Esophagus squamous epithelium (tissue), 4 donors: ENCODE data around the gene CAP1.

Source experiments
- CTCF ChIP-seq, 6 experiments: fragments of 450-650 bp in 4 of 6; fragments of 200-600 bp in 2 of 6; sonication (generic) in 2 of 6; IDR thresholded peaks; one replicate each; pipeline ENCODE4 v1.5.1; 2016 to 2019; ENCODE audit warnings: antibody characterized with exemption in 6 of 6, mild to moderate bottlenecking in 4 of 6, moderate library complexity in 4 of 6
- POLR2A ChIP-seq, 4 donors: fragments of 450-650 bp; IDR thresholded peaks; one replicate each; pipeline ENCODE4 v1.6.1; 2017; ENCODE audit warnings: antibody characterized with exemption in 4 of 4, mild to moderate bottlenecking in 4 of 4, moderate library complexity in 3 of 4

- TF ChIP-seq CTCF (IDR thresholded peaks at IDR 0.05): no peak
- no peak for TF ChIP-seq POLR2A (IDR thresholded peaks at IDR 0.05)
Observed at GRCh38 chr1:40034869-40035268, 5.7 kb upstream of the CAP1 start.
